ENCODE measurements around the gene GPR78.

- TF ChIP-seq CTCF (IDR thresholded peaks at IDR 0.05) (no peak), POLR2A (IDR thresholded peaks at IDR 0.05) (no peak)
These were observed 6.7 kb downstream of the GPR78 start for GRCh38 chr4:8586671-8587468.

Measured in suprapubic skin (tissue), 3 donors.